HG02981 (cell line): ENCODE data around the gene YTHDF1.

ENCODE experiments used
- ATAC-seq: cut with Tn5 transposase; IDR thresholded peaks from one replicate; pipeline ENCODE4 v1.9.1; 2021; ENCODE audit warnings: mild to moderate bottlenecking, moderate library complexity; ENCODE audit not compliant: unreplicated experiment

Gene YTHDF1

DNA sequence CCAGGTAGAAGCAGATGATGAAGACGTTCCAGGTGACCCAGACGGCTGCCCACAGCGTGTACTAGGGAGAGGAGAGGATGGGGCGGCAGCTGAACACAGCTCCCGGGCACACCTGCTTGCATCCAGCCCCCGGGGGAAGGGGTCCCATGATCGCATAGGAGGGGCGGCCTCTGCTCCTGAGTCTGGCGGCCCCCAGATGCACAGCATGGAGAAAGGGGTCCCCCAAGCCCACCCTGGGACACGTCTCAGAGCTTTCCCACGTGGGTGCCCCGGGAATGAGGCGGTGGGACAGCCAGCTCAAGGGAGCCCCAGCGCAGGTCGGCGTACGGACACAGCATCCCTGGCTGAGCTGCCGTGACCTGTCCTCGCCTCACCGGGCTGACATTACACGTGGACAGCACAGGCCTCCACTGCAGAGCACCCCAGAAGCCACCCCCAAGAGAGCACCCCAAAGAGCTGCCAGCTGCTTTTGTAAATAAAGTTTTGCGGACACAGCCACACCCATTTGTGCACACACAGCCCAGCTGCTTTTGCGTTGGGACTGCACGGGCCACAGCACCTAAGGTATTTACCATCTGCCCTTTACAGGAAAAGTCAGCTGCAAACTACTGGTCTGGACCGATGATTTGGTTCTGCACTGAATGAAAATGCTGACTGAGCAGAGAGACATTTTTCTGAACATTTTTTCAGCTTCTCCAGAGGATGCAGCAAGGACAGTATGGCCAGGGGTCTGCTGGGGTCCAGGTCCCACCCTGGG, 33.1 kb upstream of the YTHDF1 start:
- ATAC-seq: no peak

DNA sequence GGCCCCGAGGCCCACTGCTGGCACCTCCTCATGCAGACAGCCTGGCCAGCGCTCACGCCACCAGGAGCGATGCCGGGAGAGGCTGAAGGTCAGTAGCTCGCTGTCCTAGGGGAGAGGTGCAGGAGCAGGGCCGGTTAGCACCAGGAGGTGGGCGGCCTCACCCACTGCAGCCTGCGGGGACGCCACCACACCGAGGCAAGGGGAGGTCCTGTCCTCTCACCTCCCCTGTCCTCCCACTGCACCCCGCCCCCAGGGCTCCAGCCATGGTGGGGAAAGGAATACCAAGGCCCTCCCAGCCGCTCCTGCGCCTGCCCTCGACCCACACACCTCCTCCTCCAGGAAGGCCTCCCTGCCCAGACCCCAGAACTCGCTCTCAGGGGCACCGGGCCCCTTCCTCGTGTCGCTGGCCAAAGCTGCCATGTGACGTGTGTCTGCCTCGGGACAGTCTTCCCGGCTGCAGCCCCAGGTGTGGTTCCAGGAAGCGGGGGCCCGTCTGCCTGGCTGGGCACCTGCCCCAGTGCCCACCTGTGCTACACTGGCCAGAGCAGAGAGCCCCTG, 31.8 kb upstream of the YTHDF1 start:
- ATAC-seq: no peak

DNA sequence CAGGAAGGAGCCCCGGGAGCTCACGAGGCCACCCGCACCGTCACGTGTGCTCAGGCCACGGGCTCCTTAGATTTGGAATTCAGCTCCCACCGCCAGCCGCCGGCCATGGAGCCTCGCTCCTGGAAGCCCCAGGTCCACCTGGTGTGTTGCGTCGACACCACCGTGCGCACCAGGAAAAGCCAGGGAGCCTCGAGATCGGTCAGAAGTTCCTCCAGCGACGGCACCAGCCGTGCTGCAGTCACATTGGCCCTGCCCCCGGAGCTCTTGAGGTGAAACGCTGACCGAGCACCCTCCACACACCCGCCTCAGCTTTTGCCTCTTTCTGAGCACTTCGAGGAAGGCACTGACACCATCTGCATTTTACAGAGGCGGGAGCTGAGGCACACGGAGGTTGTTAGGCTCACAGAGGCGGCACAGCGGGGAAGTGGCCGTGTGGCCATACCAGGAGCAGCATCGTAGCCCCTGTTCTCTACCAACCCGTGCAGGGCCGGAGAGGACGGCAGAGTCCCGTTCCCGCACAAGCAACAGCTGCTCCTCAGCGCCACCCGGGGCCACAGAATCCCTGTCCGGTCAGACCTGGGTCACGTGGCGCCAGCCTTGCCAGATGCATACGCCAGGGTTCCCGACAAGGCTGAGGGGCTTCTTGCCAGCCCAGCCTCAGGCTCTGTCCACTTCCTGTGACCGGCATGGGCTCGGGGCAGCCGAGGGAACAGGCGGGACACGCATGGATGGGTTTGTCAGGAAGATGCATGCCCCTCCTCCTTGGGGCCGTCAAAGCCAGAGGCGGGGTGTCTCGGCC, 30.8 kb upstream of the YTHDF1 start:
- no peak for ATAC-seq

DNA sequence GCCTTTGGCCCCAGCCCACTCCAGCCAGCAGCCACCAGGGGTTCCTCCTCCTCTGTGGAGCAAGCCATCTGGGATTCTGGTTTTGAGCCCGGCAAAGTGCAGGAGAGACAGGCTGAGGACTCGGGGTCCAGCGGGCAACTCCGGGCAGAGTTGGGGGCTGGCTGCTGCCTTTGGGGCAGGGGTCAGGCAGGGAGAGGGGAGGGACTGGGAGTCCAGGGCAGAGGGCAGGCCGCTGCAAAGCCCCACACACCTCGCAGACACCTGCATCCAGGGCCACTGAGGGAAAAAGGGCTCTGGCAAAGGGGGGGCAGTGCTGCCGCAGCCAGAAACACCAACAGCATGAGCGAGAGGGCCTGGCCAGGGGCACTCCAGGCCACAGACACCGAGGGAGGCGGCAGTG, 28.5 kb upstream of the YTHDF1 start:
- no peak for ATAC-seq

DNA sequence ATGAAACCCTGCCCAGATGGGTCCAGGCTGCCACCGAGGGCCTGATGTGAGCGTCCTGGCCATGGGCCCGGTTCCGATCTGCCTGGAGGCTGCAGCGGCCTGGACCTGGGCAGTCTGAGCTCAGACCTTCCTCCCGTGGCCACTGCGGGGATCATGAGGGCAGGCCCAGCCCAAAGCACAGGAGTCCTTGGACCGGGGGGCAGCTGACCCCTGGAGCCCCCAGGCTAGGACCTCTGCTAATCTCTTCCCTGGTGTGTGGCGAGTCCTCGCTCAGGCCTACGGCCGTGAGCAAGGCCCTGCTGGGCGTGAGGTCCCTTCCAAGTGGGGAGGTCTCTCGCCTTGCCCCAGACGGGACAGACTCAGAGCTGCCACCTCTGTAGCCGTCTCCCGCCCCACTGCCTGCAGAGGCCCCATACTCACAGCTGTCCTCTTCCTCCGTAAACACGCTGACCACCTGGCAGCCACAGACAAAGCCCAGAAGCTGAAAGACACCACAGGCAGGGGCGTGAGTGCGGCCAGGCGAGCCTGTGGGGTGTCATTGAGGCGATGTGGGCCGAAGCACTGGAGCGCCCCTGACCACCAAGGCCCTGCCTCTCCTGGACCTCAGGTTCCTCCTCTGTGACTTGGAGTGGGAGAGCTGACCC, 27.8 kb upstream of the YTHDF1 start:
- no peak for ATAC-seq

DNA sequence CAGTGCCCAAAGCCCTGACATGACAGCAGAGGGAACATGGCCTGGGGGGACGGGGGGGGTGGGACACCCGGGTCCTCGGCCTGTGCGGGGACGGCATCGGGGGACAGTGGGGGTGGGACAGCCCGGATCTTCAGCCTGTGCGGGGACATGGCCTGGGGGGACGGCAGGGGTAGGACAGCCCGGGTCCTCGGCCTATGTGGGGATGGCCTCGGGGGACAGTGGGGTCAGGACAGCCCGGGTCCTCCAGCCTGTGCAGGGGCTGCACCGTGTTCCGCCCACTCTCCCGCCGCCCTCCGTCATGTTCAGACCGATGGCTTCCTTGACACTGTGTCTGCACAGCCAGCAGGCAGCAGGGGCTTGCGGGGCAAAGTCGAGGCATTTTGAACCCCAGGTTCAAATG, 26.8 kb upstream of the YTHDF1 start:
- ATAC-seq: no peak

DNA sequence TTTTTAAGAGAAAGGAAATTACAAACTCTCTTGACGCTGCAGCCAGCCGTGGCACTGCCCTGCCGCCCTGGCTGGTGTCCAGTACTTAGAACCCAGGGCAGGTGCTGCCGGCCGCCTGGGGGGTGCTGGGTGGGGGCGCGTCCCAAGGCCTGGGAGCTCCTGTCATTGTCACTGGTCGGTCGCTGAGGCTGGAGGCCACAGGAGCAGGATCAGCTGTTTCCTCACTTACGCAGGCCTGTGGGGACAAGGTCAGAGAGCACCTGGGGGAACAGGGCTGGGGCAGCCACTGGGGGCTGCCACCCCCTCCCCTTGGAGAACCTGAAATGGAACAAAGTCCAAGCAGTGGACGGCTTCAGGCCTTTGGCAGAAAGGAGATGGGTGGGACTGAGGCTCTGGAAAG, 25.3 kb upstream of the YTHDF1 start:
- no peak for ATAC-seq

DNA sequence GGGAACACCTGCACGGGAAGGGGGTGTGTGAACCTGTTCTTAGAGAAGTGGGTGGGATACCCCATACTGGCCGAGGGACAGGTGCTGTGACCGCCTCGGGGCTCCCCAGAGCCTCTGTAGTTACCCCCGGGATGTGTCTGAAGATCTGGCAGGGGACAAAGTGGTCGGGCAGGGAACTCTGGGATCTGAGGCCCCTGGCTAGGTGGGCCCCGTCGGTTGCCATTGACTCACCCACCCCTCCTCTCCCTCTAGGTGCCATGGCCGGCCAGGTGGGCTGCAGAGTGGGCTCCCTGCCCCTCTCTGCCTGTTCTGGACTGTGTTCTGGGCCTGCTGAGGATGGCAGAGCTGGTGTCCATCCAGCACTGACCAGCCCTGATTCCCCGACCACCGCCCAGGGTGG, 24.1 kb upstream of the YTHDF1 start:
- no peak for ATAC-seq

DNA sequence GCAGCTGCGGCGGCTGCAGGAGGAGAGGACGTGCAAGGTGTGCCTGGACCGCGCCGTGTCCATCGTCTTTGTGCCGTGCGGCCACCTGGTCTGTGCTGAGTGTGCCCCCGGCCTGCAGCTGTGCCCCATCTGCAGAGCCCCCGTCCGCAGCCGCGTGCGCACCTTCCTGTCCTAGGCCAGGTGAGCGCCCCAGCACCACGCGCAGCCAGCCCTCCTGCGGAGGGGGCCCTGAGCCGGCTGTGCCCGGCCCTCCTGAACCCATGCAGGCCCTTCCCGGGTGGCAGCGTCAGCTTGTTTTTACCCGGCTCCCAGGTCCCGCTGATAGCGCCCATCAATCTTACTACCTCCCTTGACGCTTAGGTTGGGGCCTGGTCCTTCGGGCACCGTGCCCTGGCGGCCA, 23.5 kb upstream of the YTHDF1 start:
- ATAC-seq: no peak

DNA sequence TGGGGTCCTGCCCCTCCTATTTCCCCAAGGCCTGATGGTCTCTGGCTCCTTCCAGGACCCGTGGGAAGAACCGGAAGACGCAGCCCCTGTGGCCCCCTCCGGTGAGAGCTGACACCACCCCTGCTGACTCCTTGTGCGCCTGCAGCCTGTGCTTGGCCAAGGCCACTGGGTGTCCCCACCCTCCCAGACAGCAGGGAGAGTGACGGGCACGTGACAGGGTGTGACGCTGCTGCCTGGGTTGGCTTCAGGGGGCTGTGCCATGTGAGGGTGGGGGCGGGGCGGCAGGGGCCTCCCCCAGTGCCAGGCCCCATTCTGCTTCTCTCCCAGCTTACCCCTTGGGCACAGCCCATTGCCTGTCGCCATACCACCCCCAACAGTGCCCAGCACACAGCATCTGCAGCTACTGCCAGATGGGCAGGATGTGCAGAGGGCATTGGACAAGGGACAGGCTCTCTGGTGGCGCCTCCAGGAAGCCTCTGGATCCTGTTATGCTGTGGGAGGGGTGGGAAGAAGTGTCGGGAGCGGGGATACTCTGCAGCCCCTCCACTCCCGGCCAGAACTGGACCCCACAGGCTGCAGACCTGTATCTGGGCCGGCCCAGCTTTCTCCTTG, 22.7 kb upstream of the YTHDF1 start:
- ATAC-seq: no peak

DNA sequence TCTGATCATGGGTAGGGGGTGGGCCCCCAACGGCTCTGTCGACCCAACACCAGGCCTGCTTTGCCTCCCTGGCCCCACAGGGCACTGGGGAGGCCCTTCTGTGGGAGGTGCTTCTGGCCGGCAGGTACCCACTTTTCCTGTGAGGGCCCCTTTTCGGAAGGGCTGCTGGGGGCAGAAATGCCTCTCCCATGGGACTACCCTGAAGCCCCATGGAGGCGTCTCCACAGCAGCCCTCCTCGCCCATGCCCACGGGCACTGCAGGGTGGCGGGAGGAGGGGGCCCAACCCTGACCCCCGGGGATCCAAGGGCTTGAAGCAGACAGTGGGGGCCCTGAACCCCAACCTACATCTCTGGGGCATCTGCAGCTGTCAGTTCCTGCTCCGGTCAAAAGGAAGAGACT, 22.1 kb upstream of the YTHDF1 start:
- no peak for ATAC-seq

DNA sequence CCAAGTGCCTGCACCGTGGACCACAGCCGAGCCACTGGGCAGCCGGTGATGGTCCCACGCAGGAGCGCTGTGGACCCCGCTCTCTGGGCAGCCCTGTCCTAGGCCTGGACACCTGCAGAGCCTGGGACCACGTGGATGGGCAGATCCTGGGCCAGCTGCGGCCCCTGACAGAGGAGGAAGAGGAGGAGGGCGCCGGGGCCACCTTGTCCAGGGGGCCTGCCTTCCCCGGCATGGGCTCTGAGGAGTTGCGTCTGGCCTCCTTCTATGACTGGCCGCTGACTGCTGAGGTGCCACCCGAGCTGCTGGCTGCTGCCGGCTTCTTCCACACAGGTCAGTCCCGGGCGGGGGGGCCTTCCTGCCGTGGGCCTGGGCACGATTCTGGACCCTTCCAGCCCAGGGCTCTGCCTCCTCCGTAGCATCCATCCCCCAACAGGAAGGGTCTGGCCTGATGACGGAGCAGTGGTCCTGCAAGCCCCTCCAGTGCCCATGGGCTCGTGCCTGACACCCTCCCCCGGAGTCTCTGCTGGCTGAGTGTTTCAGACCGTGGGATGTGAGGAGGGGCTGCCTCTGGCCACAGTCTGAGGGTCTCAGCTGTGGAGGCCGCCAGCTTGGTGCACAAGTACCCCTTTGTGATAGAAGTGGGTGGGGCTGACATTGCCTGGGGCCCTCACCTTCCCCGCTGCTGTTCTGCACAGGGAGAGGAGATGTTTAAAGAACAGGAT, 20.3 kb upstream of the YTHDF1 start:
- ATAC-seq: no peak

DNA sequence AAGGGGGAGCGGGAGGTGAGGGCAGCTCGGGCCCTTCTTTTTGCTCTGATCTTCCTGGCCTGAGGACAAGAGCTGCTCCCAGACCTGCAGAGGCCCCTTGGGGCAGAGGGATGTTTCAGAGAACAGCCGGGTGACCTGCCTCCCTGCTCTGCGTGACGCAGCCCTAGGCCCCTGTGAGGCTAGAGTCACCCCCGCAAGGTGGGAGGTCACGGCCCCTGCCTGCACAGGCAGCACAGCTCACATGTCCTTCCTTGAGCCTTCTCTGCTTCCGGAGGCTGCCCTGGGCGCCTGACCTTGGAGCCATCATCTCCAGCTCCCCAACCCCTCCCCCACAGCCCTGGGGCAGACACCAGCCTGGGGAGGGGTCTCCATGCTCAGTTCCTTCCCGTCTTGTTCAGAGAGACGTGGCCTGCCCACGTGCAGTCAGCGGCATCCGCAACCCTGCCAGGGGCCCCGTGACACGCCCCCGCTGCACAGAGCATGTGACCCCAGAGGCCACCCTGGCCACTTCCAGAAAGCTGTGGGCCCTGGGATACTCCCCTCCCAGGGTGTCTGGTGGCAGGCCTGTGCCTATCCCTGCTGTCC, 19.6 kb upstream of the YTHDF1 start, which contains the start of gene BIRC7:
Gene BIRC7 (plus strand): TSS at position 507 of the 585 bp plus-strand sequence. CDS start 192 bp downstream, outside the sequence.
- ATAC-seq: no peak

DNA sequence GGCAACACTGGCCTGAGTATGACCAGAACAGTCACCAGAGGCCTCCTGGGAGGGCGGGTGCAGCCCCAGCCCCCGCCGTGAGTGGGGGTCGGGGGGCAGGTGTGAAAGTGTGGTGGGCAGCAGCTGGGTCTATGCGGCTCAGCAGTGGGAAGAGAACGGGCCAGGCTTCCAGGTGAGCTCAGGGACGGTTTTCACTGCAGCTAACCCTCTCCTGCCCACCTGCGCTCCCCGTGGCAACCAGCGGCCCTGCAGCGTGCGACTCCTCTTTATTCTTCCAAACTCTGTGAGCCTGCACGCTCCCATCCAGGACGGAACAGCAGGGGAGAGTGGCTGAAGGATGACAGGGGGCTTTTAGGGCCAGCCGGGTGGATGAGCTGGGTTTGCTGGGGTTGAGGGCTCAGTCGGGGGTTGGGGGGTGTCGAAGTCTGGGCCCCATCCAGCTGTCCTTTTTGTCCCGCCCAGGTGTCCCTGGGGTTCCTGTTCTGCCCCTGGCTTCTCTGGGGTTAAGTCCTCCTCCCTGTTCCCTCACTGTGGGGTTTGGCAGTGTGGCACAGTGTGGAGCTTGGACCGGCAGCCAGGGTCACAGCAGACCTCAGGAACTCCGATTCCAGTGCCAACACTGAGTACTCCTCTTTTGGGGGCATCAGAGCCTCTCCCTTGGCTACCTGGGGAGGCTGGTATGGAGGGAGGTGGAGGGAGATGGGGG, 18.9 kb upstream of the YTHDF1 start:
- ATAC-seq: no peak

DNA sequence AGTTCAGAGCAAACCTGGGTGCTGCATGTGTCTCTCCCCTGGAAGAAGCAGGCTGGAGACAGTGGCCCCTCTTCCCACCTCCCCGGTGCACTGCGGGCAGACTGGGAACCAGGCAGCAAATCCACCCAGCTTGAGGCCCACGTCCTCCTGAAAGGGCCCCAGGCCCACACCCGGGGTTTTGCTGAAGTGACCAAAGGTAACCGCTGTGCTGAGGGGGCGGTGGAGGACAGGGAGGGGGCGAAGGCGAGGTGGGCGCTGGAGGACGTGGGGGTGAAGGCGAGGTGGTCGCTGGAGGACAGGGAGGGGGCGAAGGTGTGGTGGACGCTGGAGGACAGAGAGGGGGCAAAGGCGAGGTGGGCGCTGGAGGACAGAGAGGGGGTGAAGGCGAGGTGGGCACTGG, 18.0 kb upstream of the YTHDF1 start:
- no peak for ATAC-seq

DNA sequence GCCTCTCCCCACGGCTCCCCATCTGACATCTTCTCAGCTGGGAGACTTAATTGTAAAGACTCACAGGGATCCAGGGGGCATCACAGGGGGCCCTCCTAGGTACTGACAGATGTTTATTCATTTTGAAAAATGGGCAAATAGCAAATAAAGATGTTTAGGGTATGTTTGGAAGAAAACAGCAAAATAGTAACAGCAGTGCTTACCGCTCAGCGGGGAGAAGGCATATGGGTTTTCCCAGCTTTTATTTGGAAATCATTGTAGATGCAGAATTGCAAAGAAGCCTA, 17.1 kb upstream of the YTHDF1 start:
- ATAC-seq: no peak

DNA sequence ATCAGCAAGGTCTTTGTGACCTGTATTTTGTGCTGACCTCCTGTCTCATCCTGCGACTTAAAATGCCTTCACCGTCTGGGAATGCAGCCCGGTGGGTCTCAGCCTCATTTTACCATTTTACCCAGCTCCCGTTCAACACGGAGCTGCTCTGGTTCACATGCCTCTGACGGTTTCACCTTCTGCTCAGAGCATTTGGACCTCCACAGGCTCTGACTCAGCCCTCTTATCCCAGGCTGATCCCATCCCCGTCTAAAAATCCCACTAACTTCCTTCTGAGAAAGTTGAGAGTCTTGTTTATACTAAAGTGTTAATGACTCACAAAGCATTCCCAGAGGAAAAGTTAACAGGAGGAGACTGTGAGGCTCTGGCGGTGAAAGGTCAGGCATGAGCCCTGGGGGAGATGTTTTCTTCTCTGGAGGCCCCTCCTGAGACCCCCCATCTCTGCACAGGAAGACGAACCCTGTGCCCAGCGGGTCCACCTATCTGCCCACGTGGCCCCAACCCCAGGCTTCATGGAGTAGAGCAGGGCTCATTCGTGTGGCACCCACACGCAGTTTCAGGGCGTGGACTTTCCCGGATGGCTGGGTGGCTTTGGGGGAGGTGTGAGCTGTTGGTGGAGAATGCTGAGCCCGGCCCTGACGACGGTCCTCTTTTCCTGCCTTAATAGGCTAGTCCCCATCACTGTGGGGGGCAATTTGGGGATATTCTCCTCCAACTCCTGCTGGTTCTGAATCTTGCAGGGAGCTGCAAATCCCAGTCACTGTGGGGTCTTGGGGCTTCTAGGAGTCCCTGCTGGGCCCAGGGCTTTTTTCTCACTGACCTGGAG, 16.5 kb upstream of the YTHDF1 start:
- no peak for ATAC-seq

DNA sequence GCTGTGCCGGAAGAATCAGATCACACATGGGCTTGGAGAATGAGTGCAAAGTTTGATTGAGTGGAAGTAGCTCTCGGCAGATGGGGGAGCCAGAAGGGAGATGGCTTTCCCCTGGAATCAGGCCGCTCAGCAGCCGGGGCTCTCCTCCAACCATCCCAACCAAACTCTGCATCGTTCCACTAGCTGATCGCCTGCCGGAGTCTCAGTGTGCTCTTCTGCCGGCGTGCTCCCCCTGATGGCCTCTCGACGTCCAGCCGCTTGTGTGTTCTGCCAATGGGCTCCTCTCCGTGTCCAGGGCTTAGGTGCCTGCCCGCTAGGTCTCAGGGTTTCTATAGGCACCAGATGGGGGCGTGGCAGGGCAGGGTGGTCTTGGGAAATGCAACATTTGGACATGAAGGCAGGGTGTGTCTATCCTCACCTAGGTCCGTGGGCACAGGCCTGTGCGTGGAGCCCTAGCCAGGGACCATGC, 14.9 kb upstream of the YTHDF1 start:
- ATAC-seq: no peak

DNA sequence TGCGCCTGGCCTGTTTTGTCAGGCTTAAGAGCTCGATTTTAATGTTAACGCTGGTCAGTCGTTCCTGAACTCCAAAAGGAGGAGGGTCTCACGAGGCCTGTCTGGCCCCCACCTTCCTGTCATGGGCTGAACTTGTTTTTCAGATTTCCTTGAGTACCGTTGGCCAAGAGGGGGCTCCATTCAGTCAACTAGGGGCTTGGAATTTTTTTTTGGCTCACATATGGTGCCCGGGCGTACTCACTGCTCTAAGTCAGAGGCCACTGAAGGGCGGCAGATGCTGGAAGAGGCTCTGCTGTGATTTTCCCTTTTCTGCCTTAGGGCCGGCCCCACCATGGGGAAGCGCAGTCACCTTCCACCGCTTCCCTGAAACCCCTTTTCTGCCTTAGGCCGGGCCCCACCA, 12.9 kb upstream of the YTHDF1 start:
- no peak for ATAC-seq
